IPS-20b (cell line): Measurements from ENCODE around the gene GEMIN2.
"Not testable (repeated sequence)": the region's sequence is repeated elsewhere in the genome, so short reads cannot be mapped to it uniquely, and the experiment has no call there.

Experiments
- H3K27ac ChIP-seq: one replicate; pipeline ENCODE4 v1.5.1; 2013; ENCODE audit warnings: low read length
- H3K27me3 ChIP-seq: 2 replicates; pipeline ENCODE4 v1.6.1; 2013; ENCODE audit warnings: mild to moderate bottlenecking, low read length, inconsistent platforms; ENCODE audit not compliant: insufficient read depth
- H3K36me3 ChIP-seq: 2 replicates; pipeline ENCODE4 v1.6.1; 2013; ENCODE audit warnings: low read depth, mild to moderate bottlenecking, inconsistent platforms, low read length, moderate library complexity; ENCODE audit not compliant: insufficient read depth
- H3K4me1 ChIP-seq: 2 replicates; pipeline ENCODE4 v1.6.1; 2013; ENCODE audit warnings: mild to moderate bottlenecking, control low read depth, inconsistent platforms, low read length, moderate library complexity; ENCODE audit not compliant: insufficient read depth
- H3K4me3 ChIP-seq: 2 replicates; pipeline ENCODE4 v1.5.1; 2013; ENCODE audit warnings: mild to moderate bottlenecking, low read length, inconsistent platforms
- H3K9ac ChIP-seq: 2 replicates; pipeline ENCODE4 v1.6.1; 2013; ENCODE audit warnings: low read depth, mild to moderate bottlenecking, inconsistent platforms, low read length, moderate library complexity
- H3K9me3 ChIP-seq: 2 replicates; pipeline ENCODE4 v1.6.1; 2013; ENCODE audit warnings: mild to moderate bottlenecking, low read depth, low read length, inconsistent platforms; ENCODE audit not compliant: insufficient read depth

Gene GEMIN2

GRCh38 chr14:39182770-39183684, 68.9 kb downstream of the GEMIN2 start:
- no peak overlapping the region for H3K27ac ChIP-seq
- peaks cover 75% of the 10 kb centered on the region for H3K36me3 ChIP-seq
- no peaks in the 10 kb centered on the region for H3K27me3 ChIP-seq
- H3K4me1 ChIP-seq: peaks cover 11% of the 10 kb centered on the region; the same call in 1 of the 2 replicates
- no peak overlapping the region for H3K9ac ChIP-seq
- H3K9me3 ChIP-seq: no peaks in the 10 kb centered on the region
- H3K4me3 ChIP-seq: no peak overlapping the region

- peaks cover 69% of the 10 kb centered on the region for H3K36me3 ChIP-seq
- not testable (repeated sequence) for H3K4me3 ChIP-seq, H3K9me3 ChIP-seq, H3K9ac ChIP-seq, H3K27me3 ChIP-seq, H3K27ac ChIP-seq
- peaks cover 16% of the 10 kb centered on the region; the same call in 1 of the 2 replicates for H3K4me1 ChIP-seq
Observed at GRCh38 chr14:39183685-39184003, 69.5 kb downstream of the GEMIN2 start.

- no peak overlapping the region for H3K9ac ChIP-seq
- no peak overlapping the region for H3K4me3 ChIP-seq
- H3K9me3 ChIP-seq: no peaks in the 10 kb centered on the region
- peaks cover 58% of the 10 kb centered on the region for H3K36me3 ChIP-seq
- no peak overlapping the region for H3K27ac ChIP-seq
- H3K27me3 ChIP-seq: no peaks in the 10 kb centered on the region
- peaks cover 16% of the 10 kb centered on the region; the same call in 1 of the 2 replicates for H3K4me1 ChIP-seq
Observed at GRCh38 chr14:39184628-39185255, 70.6 kb downstream of the GEMIN2 start.

- H3K9me3 ChIP-seq: no peaks in the 10 kb centered on the region
- H3K4me3 ChIP-seq: no peak overlapping the region
Observed at GRCh38 chr14:39185256-39186049, 71.3 kb downstream of the GEMIN2 start.

More at GRCh38 chr14:39185256-39186049, 71.3 kb downstream of the GEMIN2 start:
- Histone ChIP-seq H3K27me3 (no peaks in the 10 kb centered on the region), H3K4me1 (peaks cover 16% of the 10 kb centered on the region; the same call in 1 of the 2 replicates), H3K27ac (no peak overlapping the region), H3K9ac (no peak overlapping the region), H3K36me3 (peaks cover 51% of the 10 kb centered on the region)
